Glutamatergic neuron (in vitro differentiated cells): ENCODE results near the gene EEF2K. TPM values are rescaled to one million over a fixed set of nuclear protein-coding genes. Genes with fewer than 3 reads are reported as not detected.

Experiments used
- total RNA-seq: library from RNA; stranded (reverse); fragmentation: NEBNext Ultra II Directional; extraction: Animal tissue kit (Norgen Biotek cat#: 25700); gene quantifications from one replicate; pipeline ENCODE4 v1.2.1, GENCODE V29; 2021; ENCODE audit not compliant: unreplicated experiment

The EEF2K gene
- total RNA-seq, 1 donor from 2014 or later: 40.2 TPM

Other genes starting within 250 kb of the EEF2K start
- not detected for gene PDZD9, start 205.2 kb upstream of the EEF2K start, total RNA-seq
- gene MOSMO, start 198.2 kb upstream of the EEF2K start, total RNA-seq: 13.0 TPM
- gene VWA3A, start 113.7 kb upstream of the EEF2K start, total RNA-seq: 0.17 TPM
- not detected for gene SDR42E2, start 43.8 kb upstream of the EEF2K start, total RNA-seq
- gene POLR3E, start 91.1 kb downstream of the EEF2K start, total RNA-seq: 31.5 TPM
- gene CDR2, start 168.3 kb downstream of the EEF2K start, total RNA-seq: 8.5 TPM